ENCODE data around the gene TSPAN17.

DNA sequence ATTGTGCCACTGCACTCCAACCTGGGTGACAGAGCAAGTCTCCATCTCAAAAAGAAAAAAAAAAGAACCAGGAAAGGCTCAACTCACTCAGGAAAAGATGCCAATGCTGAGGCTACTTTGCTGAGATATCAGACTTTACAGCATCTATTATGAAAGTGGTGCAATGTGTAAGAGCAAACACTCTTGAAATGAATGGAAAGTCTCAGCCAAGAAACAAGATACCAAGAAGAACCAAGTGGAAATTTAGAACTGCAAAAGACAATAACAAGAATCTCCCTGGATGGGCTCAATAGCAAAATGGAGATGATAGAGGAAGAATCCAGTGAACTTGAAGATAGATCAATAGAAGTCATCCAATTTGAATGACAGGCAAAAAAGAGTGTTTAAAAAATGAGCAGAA lies 37.7 kb downstream of the TSPAN17 start:
- TF ChIP-seq, protein P1, sequence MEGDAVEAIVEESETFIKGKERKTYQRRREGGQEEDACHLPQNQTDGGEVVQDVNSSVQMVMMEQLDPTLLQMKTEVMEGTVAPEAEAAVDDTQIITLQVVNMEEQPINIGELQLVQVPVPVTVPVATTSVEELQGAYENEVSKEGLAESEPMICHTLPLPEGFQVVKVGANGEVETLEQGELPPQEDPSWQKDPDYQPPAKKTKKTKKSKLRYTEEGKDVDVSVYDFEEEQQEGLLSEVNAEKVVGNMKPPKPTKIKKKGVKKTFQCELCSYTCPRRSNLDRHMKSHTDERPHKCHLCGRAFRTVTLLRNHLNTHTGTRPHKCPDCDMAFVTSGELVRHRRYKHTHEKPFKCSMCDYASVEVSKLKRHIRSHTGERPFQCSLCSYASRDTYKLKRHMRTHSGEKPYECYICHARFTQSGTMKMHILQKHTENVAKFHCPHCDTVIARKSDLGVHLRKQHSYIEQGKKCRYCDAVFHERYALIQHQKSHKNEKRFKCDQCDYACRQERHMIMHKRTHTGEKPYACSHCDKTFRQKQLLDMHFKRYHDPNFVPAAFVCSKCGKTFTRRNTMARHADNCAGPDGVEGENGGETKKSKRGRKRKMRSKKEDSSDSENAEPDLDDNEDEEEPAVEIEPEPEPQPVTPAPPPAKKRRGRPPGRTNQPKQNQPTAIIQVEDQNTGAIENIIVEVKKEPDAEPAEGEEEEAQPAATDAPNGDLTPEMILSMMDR (IDR thresholded peaks at IDR 0.05), result no peak
- TF ChIP-seq MYC (IDR thresholded peaks at IDR 0.05; ENCODE audit: borderline replicate concordance, low read length), result no peak
- TF ChIP-seq, protein P2, sequence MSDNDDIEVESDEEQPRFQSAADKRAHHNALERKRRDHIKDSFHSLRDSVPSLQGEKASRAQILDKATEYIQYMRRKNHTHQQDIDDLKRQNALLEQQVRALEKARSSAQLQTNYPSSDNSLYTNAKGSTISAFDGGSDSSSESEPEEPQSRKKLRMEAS (IDR thresholded peaks at IDR 0.05), result no peak
